ENCODE data around the gene PCSK6. TPM values are rescaled to one million over a fixed set of nuclear protein-coding genes. Genes with fewer than 3 reads are reported as not detected.

PCSK6 gene
- total and polyA plus RNA-seq, 2 experiments from 2014 or later, result 0.38 TPM; not detected in 1

DNA sequence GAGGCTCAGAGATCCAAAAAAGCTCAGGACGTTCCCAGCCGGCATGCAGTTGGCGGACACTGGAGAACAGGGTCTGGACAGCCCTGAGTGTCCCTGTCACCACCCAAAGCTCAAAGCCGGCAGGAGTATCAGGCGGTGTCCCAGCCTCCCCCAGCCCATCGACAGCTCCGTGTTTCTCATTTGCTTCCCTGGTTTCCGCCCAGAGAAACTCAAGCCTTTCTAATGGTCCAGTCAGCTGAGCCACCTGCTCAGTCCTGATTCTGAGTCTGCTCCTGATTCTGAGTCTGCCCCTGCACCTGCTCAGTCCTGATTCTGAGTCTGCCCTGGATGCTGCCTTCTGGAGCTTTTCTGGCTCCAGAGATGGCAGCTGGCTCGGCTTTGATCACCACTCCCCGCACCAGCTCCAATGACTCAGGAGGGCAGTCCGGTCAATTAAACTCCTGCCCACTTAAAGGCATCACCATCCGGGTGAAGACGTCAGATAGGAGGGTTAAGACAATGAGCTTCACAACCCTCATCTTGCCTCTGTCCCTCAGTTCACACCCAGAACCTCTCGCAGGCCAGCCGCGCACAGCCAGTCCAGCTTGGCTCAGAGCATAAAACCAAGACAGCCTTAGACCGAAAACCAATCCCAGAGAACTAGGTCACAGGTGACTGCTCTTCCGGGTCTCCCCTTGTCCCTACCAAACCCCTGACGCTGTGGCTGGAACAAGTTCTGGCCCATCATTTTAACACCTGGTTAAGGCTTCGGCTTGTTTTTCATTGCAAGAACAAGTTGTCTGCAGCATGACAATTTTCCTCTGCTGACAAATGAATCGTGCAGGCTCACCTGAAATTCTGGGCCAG is 6.8 kb downstream of the PCSK6 start:
- Histone ChIP-seq H3K4me3 (no peak overlapping the region), H2AFZ (no peak overlapping the region), H3K79me2 (ENCODE audit: insufficient read depth) (no peaks in the 10 kb centered on the region), H3K4me1 (ENCODE audit: insufficient read depth) (no peaks in the 10 kb centered on the region), H3K4me2 (ENCODE audit: unreplicated experiment) (no peak overlapping the region), H3K9ac (no peak overlapping the region), H3K27me3 (replicated peaks; ENCODE audit: insufficient read depth) (peaks cover 31% of the 10 kb centered on the region), H3F3A (ENCODE audit: insufficient read depth) (no peaks in the 10 kb centered on the region), H4K20me1 (ENCODE audit: insufficient read depth) (no peaks in the 10 kb centered on the region), H3K9me3 (ENCODE audit: low read depth) (no peaks in the 10 kb centered on the region), H3K36me3 (ENCODE audit: low read depth) (no peaks in the 10 kb centered on the region), H3K9me2 (ENCODE audit: insufficient read depth) (no peaks in the 10 kb centered on the region), H3K27ac (no peak overlapping the region)
- peak; percentile 46 for DNase-seq
- in situ Hi-C loops (cut with MboI), result no loop called here
- WGBS, 2 experiments (ENCODE audit: low coverage in 1 of 2, low lambda C conversion rate in 2 of 2, missing lambda C conversion rate in 2 of 2), result 26 to 28% methylated on average over 21 of the region's 21 CpGs
- TF ChIP-seq EZH2 (IDR thresholded peaks at IDR 0.05; ENCODE audit: insufficient read depth, poor library complexity, severe bottlenecking), result no peak

DNA sequence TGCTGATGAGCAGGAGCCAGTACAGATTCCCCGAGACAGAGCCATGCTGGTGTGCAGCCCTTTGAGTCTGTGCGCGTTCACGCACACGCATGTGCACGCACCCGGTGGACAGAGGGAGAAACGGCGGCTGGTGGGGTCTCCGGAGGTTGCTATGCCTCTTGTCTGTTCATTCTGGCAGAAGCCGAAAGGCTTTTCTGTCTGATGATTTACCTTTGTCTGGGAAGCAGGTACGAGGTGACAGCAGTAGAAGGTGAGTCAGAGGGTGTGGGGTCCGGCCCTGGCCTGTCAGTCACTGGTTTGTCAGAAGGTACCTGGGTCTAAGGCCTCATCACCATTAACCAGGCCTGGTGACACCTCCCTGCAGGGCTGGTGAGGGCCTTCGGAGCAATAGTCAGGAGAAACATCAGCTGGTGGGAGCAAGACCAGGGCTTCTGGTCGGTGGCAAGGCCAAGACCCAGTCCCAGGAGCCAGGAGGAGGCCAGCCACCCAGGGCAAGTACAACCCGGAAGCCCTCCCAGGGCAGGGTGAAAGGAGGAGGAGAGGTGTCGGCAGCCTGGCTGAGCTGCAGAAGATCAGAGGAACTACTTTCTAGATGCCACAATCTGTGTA is 7.5 kb downstream of the PCSK6 start:
- Histone ChIP-seq H3K4me3 (no peak overlapping the region), H2AFZ (no peak overlapping the region), H3K9ac (no peak overlapping the region), H3K9me3 (ENCODE audit: low read depth) (no peaks in the 10 kb centered on the region), H3K36me3 (ENCODE audit: low read depth) (no peaks in the 10 kb centered on the region), H4K20me1 (ENCODE audit: insufficient read depth) (no peaks in the 10 kb centered on the region), H3K4me1 (ENCODE audit: insufficient read depth) (no peaks in the 10 kb centered on the region), H3K79me2 (ENCODE audit: insufficient read depth) (no peaks in the 10 kb centered on the region), H3K27ac (no peak overlapping the region), H3K27me3 (replicated peaks; ENCODE audit: insufficient read depth) (peaks cover 25% of the 10 kb centered on the region), H3K9me2 (ENCODE audit: insufficient read depth) (no peaks in the 10 kb centered on the region), H3F3A (ENCODE audit: insufficient read depth) (no peaks in the 10 kb centered on the region), H3K4me2 (ENCODE audit: unreplicated experiment) (no peak overlapping the region)
- WGBS, 2 experiments (ENCODE audit: low coverage in 1 of 2, low lambda C conversion rate in 2 of 2, missing lambda C conversion rate in 2 of 2), result 72 to 74% methylated on average over 17 of the region's 17 CpGs
- in situ Hi-C loops (cut with MboI), result no loop called here
- DNase-seq, result no peak
- no peak for TF ChIP-seq EZH2 (IDR thresholded peaks at IDR 0.05; ENCODE audit: insufficient read depth, poor library complexity, severe bottlenecking)

DNA sequence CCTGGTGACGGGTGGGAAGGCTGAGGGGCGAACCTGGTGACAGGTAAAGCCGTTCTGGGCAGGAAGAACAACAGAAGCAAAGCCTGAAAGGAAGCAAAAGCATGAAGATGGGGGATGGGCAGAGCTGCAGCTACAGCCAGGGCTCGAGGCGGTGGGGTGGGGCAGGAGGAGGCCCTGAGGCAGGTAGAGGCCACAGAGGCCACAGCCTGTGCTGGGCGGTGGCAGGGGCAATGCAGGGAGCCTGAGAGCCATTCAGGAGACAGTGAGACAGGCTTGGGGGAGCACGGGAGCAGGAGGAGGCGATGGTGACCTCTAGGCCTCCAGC is 8.2 kb downstream of the PCSK6 start:
- WGBS, 2 experiments (ENCODE audit: low coverage in 1 of 2, low lambda C conversion rate in 2 of 2, missing lambda C conversion rate in 2 of 2), result 67 to 70% methylated on average over 5 to 8 of the region's 8 CpGs
- DNase-seq, result no peak
- H2AFZ ChIP-seq, result no peak overlapping the region
- no peaks in the 10 kb centered on the region for H3F3A ChIP-seq (ENCODE audit: insufficient read depth)
- H3K79me2 ChIP-seq (ENCODE audit: insufficient read depth), result no peaks in the 10 kb centered on the region
- peaks cover 18% of the 10 kb centered on the region for H3K27me3 ChIP-seq (replicated peaks; ENCODE audit: insufficient read depth)
- H3K4me3 ChIP-seq, result no peak overlapping the region
- in situ Hi-C loops (cut with MboI), result no loop called here
- TF ChIP-seq EZH2 (IDR thresholded peaks at IDR 0.05; ENCODE audit: insufficient read depth, poor library complexity, severe bottlenecking) (no peak), EZH2phosphoT487 (IDR thresholded peaks at IDR 0.05; ENCODE audit: insufficient read depth, low read depth) (no peak)
- no peak overlapping the region for H3K27ac ChIP-seq
- no peaks in the 10 kb centered on the region for H3K9me2 ChIP-seq (ENCODE audit: insufficient read depth)
- no peaks in the 10 kb centered on the region for H4K20me1 ChIP-seq (ENCODE audit: insufficient read depth)
- no peaks in the 10 kb centered on the region for H3K4me1 ChIP-seq (ENCODE audit: insufficient read depth)
- no peak overlapping the region for H3K4me2 ChIP-seq (ENCODE audit: unreplicated experiment)
- no peak overlapping the region for H3K9ac ChIP-seq
- no peaks in the 10 kb centered on the region for H3K36me3 ChIP-seq (ENCODE audit: low read depth)
- H3K9me3 ChIP-seq (ENCODE audit: low read depth), result no peaks in the 10 kb centered on the region

DNA sequence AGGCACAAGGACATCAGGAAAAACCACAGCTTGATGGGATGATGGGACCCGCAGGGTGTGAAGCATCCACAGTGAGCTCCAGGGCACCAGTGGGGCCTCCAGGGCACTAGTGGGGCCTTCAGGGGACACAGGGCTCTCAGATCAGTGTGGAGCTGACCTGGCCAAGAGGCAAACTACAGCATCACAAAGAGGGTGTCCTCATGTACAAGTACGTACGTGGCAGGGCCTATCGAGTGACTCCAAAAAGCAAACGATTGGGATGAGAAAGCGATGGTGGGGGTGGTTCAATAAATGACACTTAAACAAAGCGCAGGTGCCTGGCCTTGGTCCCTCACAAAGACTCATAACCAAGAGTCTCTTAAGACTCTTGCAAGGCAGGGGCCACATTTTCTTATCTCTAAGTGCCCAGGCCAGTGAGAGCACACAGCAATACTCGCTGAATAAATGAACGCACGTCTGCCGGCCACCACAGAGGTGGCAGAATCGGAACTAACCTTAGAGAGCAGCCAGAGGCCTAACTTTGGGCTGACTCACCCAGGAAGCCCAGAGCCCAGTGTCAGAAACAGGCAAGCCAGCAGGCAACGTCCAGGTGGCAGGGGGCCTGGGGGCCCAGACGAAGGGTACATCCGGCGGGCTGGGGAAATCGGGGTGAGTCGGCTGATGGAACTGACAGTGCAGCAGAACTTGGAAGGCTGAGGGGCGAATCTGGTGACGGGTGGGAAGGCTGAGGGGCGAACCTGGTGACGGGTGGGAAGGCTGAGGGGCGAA is 8.7 kb downstream of the PCSK6 start:
- Histone ChIP-seq H3K9me2 (ENCODE audit: insufficient read depth) (no peaks in the 10 kb centered on the region), H3K27ac (no peak overlapping the region), H3K9ac (no peak overlapping the region), H3K27me3 (replicated peaks; ENCODE audit: insufficient read depth) (peaks cover 14% of the 10 kb centered on the region), H2AFZ (no peak overlapping the region), H3K4me2 (ENCODE audit: unreplicated experiment) (no peak overlapping the region), H3F3A (ENCODE audit: insufficient read depth) (no peaks in the 10 kb centered on the region), H3K79me2 (ENCODE audit: insufficient read depth) (no peaks in the 10 kb centered on the region), H3K36me3 (ENCODE audit: low read depth) (no peaks in the 10 kb centered on the region), H4K20me1 (ENCODE audit: insufficient read depth) (no peaks in the 10 kb centered on the region), H3K4me3 (no peak overlapping the region), H3K4me1 (ENCODE audit: insufficient read depth) (no peaks in the 10 kb centered on the region), H3K9me3 (ENCODE audit: low read depth) (no peaks in the 10 kb centered on the region)
- in situ Hi-C loops (cut with MboI), result no loop called here
- 76 to 79% methylated on average over 20 to 23 of the region's 23 CpGs for WGBS, 2 experiments (ENCODE audit: low coverage in 1 of 2, low lambda C conversion rate in 2 of 2, missing lambda C conversion rate in 2 of 2)
- DNase-seq, result no peak
- no peak for TF ChIP-seq EZH2phosphoT487 (IDR thresholded peaks at IDR 0.05; ENCODE audit: insufficient read depth, low read depth)
- no peak for TF ChIP-seq EZH2 (IDR thresholded peaks at IDR 0.05; ENCODE audit: insufficient read depth, poor library complexity, severe bottlenecking)
